GM12878 (cell line): Measurements from ENCODE around the gene ADAMTS16. TPM values are rescaled to one million over a fixed set of nuclear protein-coding genes. Genes with fewer than 3 reads are reported as not detected.

Source experiments
- ATAC-seq: fragments of 200-7000 bp; cut with Tn5 transposase; 3 replicates; pipeline ENCODE4 v1.9.1; 2020; ENCODE audit warnings: mild to moderate bottlenecking, moderate library complexity
- BruUV-seq: library from RNA; stranded (reverse); fragments of 400-500 nt; replicated peaks from 2 replicates; lab custom pipeline; 2021; lab: Mats Ljungman, UMichigan
- CTCF ChIA-PET: fragments of 300-600 bp; sonication (Branson Sonifier 250); formaldehyde crosslinking; extraction: SDS; loops from one replicate; lab custom pipeline; 2021; ENCODE audit warnings: inconsistent platforms; lab: Yijun Ruan, JAX
- POLR2A ChIA-PET: fragments of 350-600 bp; formaldehyde crosslinking; extraction: SDS; loops from one replicate; lab custom pipeline; 2021; ENCODE audit warnings: inconsistent platforms; lab: Charles Lee
- RAD21 ChIA-PET: fragments of 300-600 bp; sonication (Branson Sonifier 250); formaldehyde crosslinking; loops from one replicate; lab custom pipeline; 2023; ENCODE audit warnings: antibody characterized with exemption; ENCODE audit not compliant: unreplicated experiment; lab: Charles Lee
- SMC1A ChIA-PET: fragments of 300-600 bp; sonication (Branson Sonifier 250); formaldehyde crosslinking; loops from one replicate; lab custom pipeline; 2023; ENCODE audit not compliant: unreplicated experiment, uncharacterized antibody; lab: Charles Lee
- DNase-seq: peaks from one replicate; pipeline ENCODE4 v3.0.0-alpha.2; 2011; ENCODE audit warnings: low read depth, low spot score
- FAIRE-seq: peaks from 3 replicates; lab custom pipeline; 2011; peaks lifted over from hg19 to GRCh38; lab: Jason Lieb, UNC
- H2AFZ ChIP-seq: 2 replicates; pipeline ENCODE4 v1.6.0; 2011; ENCODE audit warnings: low read depth, low read length, control low read depth; ENCODE audit not compliant: control insufficient read depth
- H3K27ac ChIP-seq: 2 replicates; pipeline ENCODE4 v1.5.1; 2011; ENCODE audit warnings: control low read depth; ENCODE audit not compliant: control insufficient read depth, insufficient read depth
- H3K27me3 ChIP-seq, 2 experiments: replicated peaks in 1 of 2; 2 replicates each; pipeline versions ENCODE4 v1.6.0 to v1.6.1; 2011; ENCODE audit warnings: low read length in 1 of 2; ENCODE audit not compliant: control insufficient read depth in 2 of 2, insufficient read depth in 2 of 2
- H3K36me3 ChIP-seq, 2 experiments: 2 replicates each; pipeline ENCODE4 v1.5.1; 2011; ENCODE audit warnings: low read length in 1 of 2; ENCODE audit not compliant: control insufficient read depth in 2 of 2, insufficient read depth in 2 of 2
- H3K4me1 ChIP-seq: 2 replicates; pipeline ENCODE4 v1.6.1; 2011; ENCODE audit warnings: mild to moderate bottlenecking, low read length, moderate library complexity, mixed read lengths; ENCODE audit not compliant: control insufficient read depth, insufficient read depth
- H3K4me2 ChIP-seq: 2 replicates; pipeline ENCODE4 v1.6.0; 2011; ENCODE audit warnings: control low read depth; ENCODE audit not compliant: control insufficient read depth, insufficient read depth
- H3K4me3 ChIP-seq: fragments of 200-600 bp; sonication (generic); 2 replicates; pipeline ENCODE4 v1.5.1; 2016
- H3K79me2 ChIP-seq: 2 replicates; pipeline ENCODE4 v1.6.0; 2011; ENCODE audit warnings: low read length; ENCODE audit not compliant: control insufficient read depth, insufficient read depth
- H3K9ac ChIP-seq: 2 replicates; pipeline ENCODE4 v1.8.0; 2011; ENCODE audit warnings: low read length, control low read depth, mixed read lengths; ENCODE audit not compliant: control insufficient read depth, insufficient read depth
- H3K9me3 ChIP-seq: replicated peaks from 3 replicates; pipeline ENCODE4 v1.5.1; 2011; ENCODE audit warnings: mild to moderate bottlenecking, low read length; ENCODE audit not compliant: control insufficient read depth, insufficient read depth
- H4K20me1 ChIP-seq: 2 replicates; pipeline ENCODE4 v1.6.0; 2011; ENCODE audit not compliant: control insufficient read depth, insufficient read depth
- BHLHE40 ChIP-seq, 2 experiments: fragments of 450-650 bp in 1 of 2; IDR thresholded peaks; 2 replicates each; pipeline ENCODE4 v1.6.1; 2011 to 2017; ENCODE audit warnings: low read depth in 2 of 2, borderline replicate concordance in 1 of 2, improper control_type of control experiment in 1 of 2, low read length in 1 of 2, mild to moderate bottlenecking in 1 of 2
- FOXM1 ChIP-seq: IDR thresholded peaks from 2 replicates; pipeline ENCODE4 v1.6.1; 2012; ENCODE audit warnings: low read depth, mild to moderate bottlenecking, inconsistent platforms, low read length, moderate library complexity
- HDGF ChIP-seq: fragments of 450-650 bp; IDR thresholded peaks from 2 replicates; pipeline ENCODE4 v1.6.1; 2016; ENCODE audit warnings: antibody characterized with exemption
- NBN ChIP-seq: fragments of 450-650 bp; IDR thresholded peaks from 2 replicates; pipeline ENCODE4 v1.6.1; 2016
- POLR2A ChIP-seq: IDR thresholded peaks from 2 replicates; pipeline ENCODE4 v1.6.1; 2011; ENCODE audit warnings: low read depth, mild to moderate bottlenecking, low read length
- RUNX3 ChIP-seq: IDR thresholded peaks from 2 replicates; pipeline ENCODE4 v1.6.1; 2012; ENCODE audit warnings: low read length, inconsistent platforms
- SPI1 ChIP-seq: IDR thresholded peaks from 2 replicates; pipeline ENCODE4 v1.6.1; 2011; ENCODE audit warnings: low read depth, mild to moderate bottlenecking, low read length, moderate library complexity, borderline replicate concordance; ENCODE audit not compliant: insufficient read depth
- TCF7 ChIP-seq: IDR thresholded peaks from 2 replicates; pipeline ENCODE4 v1.6.1; 2014; ENCODE audit warnings: antibody characterized with exemption, borderline replicate concordance
- YY1 ChIP-seq: IDR thresholded peaks from 2 replicates; pipeline ENCODE4 v1.6.1; 2011; ENCODE audit warnings: low read depth, mild to moderate bottlenecking, low read length
- ZBED1 ChIP-seq: IDR thresholded peaks from 2 replicates; pipeline ENCODE4 v1.6.1; 2016; ENCODE audit warnings: borderline replicate concordance
- WGBS: methylation state at CpG from one replicate; pipeline ENCODE4 v1.1.6; 2016; ENCODE audit warnings: low lambda C conversion rate; ENCODE audit not compliant: insufficient replicate concordance, insufficient coverage; ENCODE audit errors: missing lambda C conversion rate; 5-methylcytosine and 5-hydroxymethylcytosine counted together
- in situ Hi-C: fragments of 300-500 bp; cut with MboI; formaldehyde crosslinking; loops from 9 replicates; pipeline ENCODE4 v1.14.3; 2018; ENCODE audit warnings: mixed read lengths
- intact Hi-C: fragments of 100-400 bp; cut with micrococcal nuclease; formaldehyde crosslinking; loops from one replicate; pipeline ENCODE4 v1.14.2; 2022; ENCODE audit not compliant: unreplicated experiment
- polyA plus RNA-seq, 11 experiments: library from polyadenylated mRNA; depleted of rRNA in 4 of 11; unstranded in 6 of 11; stranded (reverse) in 5 of 11; fragments of >200 nt; fragmentation: Nextera tagmentation in 4 of 11; fragmentation: Illumina TruSeq in 1 of 11; extraction: Ambion mirVana in 4 of 11; extraction: Trizol in 1 of 11; gene quantifications; 1 replicate in 1 of 11; 2 replicates in 10 of 11; pipeline versions ENCODE4 v1.2.1 to v1.2.3, GENCODE V29; 2011 to 2016; ENCODE audit warnings: inconsistent platforms in 2 of 11, missing spikeins in 2 of 11, low read depth in 1 of 11
- total RNA-seq, 4 experiments: library from RNA; depleted of rRNA in 3 of 4; stranded (reverse); fragments of >200 nt in 3 of 4; fragmentation: Illumina TruSeq in 1 of 4; extraction: Trizol in 1 of 4; gene quantifications; 2 replicates each; pipeline versions ENCODE4 v1.2.1 to v1.2.3, GENCODE V29; 2013 to 2021
- TF ChIP-seq, protein P1 (sequence below): IDR thresholded peaks from 2 replicates; pipeline ENCODE4 v1.6.1; 2011; ENCODE audit warnings: borderline replicate concordance, low read depth, mild to moderate bottlenecking, moderate library complexity, low read length; ENCODE audit not compliant: insufficient read depth, poor library complexity, severe bottlenecking
- TF ChIP-seq, protein P2 (sequence below): fragments of 450-650 bp; IDR thresholded peaks from 2 replicates; pipeline ENCODE4 v1.6.1; 2017; ENCODE audit warnings: antibody characterized with exemption, mild to moderate bottlenecking, moderate library complexity
- TF ChIP-seq, protein P3 (sequence below): fragments of 450-650 bp; IDR thresholded peaks from 2 replicates; pipeline ENCODE4 v1.6.1; 2014; ENCODE audit warnings: mild to moderate bottlenecking
- TF ChIP-seq, protein P4 (sequence below): IDR thresholded peaks from 2 replicates; pipeline ENCODE4 v1.6.1; 2011; ENCODE audit warnings: borderline replicate concordance, low read depth, mild to moderate bottlenecking, moderate library complexity, mixed read lengths, low read length; ENCODE audit not compliant: insufficient read depth; ENCODE audit errors: extremely low read length
- TF ChIP-seq, protein P5 (sequence below): IDR thresholded peaks from 2 replicates; pipeline ENCODE4 v1.6.1; 2011; ENCODE audit warnings: low read depth, low read length, improper control_type of control experiment, borderline replicate concordance
- TF ChIP-seq, protein P6 (sequence below): fragments of 450-650 bp; IDR thresholded peaks from 2 replicates; pipeline ENCODE4 v1.6.1; 2016; ENCODE audit warnings: mild to moderate bottlenecking

ADAMTS16 gene
- total and polyA plus RNA-seq, 10 of the 15 experiments (the other 5 are each of a cell fraction or from before 2014, with no cell fraction given), result 0.04 TPM; not detected in 9

DNA sequence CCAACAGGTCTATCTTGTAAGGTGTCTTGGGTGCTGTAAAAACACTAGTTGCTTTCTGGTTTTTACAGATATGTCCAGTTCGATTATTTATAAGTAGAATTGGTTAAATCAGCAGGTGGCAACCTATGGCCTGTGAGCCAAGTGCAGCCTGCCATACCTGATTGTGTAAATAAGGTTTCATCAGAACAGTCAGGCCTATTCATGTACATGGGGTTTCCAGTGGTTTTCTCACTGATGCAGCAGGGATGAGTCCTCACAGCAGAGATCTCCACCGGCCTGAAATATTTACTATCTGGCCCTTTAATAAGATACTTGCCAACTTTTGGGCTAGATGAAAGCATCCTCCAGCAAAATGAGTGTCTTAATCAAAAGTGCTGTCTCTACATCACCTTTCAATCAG lies 149.4 kb downstream of the ADAMTS16 start:
- no peak for FAIRE-seq
- no peaks in the 10 kb centered on the region for H3K79me2 ChIP-seq
- SMC1A ChIA-PET, result no interaction called here
- CTCF ChIA-PET, result interaction anchor here (0.8 kb wide), 1 partner anchor 23 kb away, joined by 3 read pairs; no protein-coding TSS in a partner anchor
- H3K4me1 ChIP-seq, result no peaks in the 10 kb centered on the region
- H3K4me3 ChIP-seq, result no peak overlapping the region
- no peak overlapping the region for H3K9ac ChIP-seq
- H3K4me2 ChIP-seq, result no peak overlapping the region
- DNase-seq, result no peak
- 23% methylated on average over 2 of the region's 2 CpGs for WGBS
- no peak overlapping the region for H3K27ac ChIP-seq
- no peaks in the 10 kb centered on the region for H3K36me3 ChIP-seq
- no peak for ATAC-seq
- intact Hi-C loops (no loop called here), in situ Hi-C loops (no loop called here)
- H4K20me1 ChIP-seq, result no peaks in the 10 kb centered on the region
- RAD21 ChIA-PET, result no interaction called here
- BruUV-seq, result no TSS peak
- no peak overlapping the region for H2AFZ ChIP-seq
- POLR2A ChIA-PET, result no interaction called here
- no peaks in the 10 kb centered on the region for H3K27me3 ChIP-seq
- H3K9me3 ChIP-seq, result no peaks in the 10 kb centered on the region
- TF ChIP-seq TCF7 (no peak), SPI1 (no peak), YY1 (no peak), NBN (no peak), FOXM1 (no peak), ZBED1 (no peak), POLR2A (no peak), BHLHE40 (IDR thresholded peaks at IDR 0.05; ENCODE audit: borderline replicate concordance in 1 of 2, low read depth in 2 of 2, low read length in 1 of 2) (no peak), HDGF (no peak), RUNX3 (no peak)
- TF ChIP-seq, protein P1, sequence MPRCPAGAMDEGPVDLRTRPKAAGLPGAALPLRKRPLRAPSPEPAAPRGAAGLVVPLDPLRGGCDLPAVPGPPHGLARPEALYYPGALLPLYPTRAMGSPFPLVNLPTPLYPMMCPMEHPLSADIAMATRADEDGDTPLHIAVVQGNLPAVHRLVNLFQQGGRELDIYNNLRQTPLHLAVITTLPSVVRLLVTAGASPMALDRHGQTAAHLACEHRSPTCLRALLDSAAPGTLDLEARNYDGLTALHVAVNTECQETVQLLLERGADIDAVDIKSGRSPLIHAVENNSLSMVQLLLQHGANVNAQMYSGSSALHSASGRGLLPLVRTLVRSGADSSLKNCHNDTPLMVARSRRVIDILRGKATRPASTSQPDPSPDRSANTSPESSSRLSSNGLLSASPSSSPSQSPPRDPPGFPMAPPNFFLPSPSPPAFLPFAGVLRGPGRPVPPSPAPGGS, result no peak
- TF ChIP-seq, protein P2, sequence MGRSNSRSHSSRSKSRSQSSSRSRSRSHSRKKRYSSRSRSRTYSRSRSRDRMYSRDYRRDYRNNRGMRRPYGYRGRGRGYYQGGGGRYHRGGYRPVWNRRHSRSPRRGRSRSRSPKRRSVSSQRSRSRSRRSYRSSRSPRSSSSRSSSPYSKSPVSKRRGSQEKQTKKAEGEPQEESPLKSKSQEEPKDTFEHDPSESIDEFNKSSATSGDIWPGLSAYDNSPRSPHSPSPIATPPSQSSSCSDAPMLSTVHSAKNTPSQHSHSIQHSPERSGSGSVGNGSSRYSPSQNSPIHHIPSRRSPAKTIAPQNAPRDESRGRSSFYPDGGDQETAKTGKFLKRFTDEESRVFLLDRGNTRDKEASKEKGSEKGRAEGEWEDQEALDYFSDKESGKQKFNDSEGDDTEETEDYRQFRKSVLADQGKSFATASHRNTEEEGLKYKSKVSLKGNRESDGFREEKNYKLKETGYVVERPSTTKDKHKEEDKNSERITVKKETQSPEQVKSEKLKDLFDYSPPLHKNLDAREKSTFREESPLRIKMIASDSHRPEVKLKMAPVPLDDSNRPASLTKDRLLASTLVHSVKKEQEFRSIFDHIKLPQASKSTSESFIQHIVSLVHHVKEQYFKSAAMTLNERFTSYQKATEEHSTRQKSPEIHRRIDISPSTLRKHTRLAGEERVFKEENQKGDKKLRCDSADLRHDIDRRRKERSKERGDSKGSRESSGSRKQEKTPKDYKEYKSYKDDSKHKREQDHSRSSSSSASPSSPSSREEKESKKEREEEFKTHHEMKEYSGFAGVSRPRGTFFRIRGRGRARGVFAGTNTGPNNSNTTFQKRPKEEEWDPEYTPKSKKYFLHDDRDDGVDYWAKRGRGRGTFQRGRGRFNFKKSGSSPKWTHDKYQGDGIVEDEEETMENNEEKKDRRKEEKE, result no peak
- TF ChIP-seq, protein P3, sequence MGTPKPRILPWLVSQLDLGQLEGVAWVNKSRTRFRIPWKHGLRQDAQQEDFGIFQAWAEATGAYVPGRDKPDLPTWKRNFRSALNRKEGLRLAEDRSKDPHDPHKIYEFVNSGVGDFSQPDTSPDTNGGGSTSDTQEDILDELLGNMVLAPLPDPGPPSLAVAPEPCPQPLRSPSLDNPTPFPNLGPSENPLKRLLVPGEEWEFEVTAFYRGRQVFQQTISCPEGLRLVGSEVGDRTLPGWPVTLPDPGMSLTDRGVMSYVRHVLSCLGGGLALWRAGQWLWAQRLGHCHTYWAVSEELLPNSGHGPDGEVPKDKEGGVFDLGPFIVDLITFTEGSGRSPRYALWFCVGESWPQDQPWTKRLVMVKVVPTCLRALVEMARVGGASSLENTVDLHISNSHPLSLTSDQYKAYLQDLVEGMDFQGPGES, result no peak
- TF ChIP-seq, protein P4, sequence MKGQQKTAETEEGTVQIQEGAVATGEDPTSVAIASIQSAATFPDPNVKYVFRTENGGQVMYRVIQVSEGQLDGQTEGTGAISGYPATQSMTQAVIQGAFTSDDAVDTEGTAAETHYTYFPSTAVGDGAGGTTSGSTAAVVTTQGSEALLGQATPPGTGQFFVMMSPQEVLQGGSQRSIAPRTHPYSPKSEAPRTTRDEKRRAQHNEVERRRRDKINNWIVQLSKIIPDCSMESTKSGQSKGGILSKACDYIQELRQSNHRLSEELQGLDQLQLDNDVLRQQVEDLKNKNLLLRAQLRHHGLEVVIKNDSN, result no peak
- TF ChIP-seq, protein P5, sequence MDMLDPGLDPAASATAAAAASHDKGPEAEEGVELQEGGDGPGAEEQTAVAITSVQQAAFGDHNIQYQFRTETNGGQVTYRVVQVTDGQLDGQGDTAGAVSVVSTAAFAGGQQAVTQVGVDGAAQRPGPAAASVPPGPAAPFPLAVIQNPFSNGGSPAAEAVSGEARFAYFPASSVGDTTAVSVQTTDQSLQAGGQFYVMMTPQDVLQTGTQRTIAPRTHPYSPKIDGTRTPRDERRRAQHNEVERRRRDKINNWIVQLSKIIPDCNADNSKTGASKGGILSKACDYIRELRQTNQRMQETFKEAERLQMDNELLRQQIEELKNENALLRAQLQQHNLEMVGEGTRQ, result no peak
- TF ChIP-seq, protein P6, sequence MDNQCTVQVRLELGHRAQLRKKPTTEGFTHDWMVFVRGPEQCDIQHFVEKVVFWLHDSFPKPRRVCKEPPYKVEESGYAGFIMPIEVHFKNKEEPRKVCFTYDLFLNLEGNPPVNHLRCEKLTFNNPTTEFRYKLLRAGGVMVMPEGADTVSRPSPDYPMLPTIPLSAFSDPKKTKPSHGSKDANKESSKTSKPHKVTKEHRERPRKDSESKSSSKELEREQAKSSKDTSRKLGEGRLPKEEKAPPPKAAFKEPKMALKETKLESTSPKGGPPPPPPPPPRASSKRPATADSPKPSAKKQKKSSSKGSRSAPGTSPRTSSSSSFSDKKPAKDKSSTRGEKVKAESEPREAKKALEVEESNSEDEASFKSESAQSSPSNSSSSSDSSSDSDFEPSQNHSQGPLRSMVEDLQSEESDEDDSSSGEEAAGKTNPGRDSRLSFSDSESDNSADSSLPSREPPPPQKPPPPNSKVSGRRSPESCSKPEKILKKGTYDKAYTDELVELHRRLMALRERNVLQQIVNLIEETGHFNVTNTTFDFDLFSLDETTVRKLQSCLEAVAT, result no peak
